GM23248 (cell line): Measurements from ENCODE around the gene GSAP. TPM values are rescaled to one million over a fixed set of nuclear protein-coding genes. Genes with fewer than 3 reads are reported as not detected.

Source experiments
- DNase-seq: peaks from one replicate; pipeline ENCODE4 v3.0.0-alpha.2; 2015
- H2AFZ ChIP-seq: fragments of 200-600 bp; sonication (generic); 2 replicates; pipeline ENCODE4 v1.6.1; 2016; ENCODE audit warnings: antibody characterized with exemption
- H3F3A ChIP-seq: fragments of 200-600 bp; sonication (generic); 2 replicates; pipeline ENCODE4 v1.6.1; 2016; ENCODE audit warnings: mild to moderate bottlenecking, antibody characterized with exemption, mixed run types; ENCODE audit not compliant: insufficient read depth
- H3K27ac ChIP-seq: fragments of 200-600 bp; sonication (generic); 2 replicates; pipeline ENCODE4 v1.5.1; 2016; ENCODE audit warnings: mild to moderate bottlenecking
- H3K27me3 ChIP-seq: fragments of 200-600 bp; sonication (generic); replicated peaks from 2 replicates; pipeline ENCODE4 v1.6.1; 2016; ENCODE audit warnings: mild to moderate bottlenecking; ENCODE audit not compliant: insufficient read depth
- H3K36me3 ChIP-seq: fragments of 200-600 bp; sonication (generic); 2 replicates; pipeline ENCODE4 v1.6.1; 2016; ENCODE audit warnings: low read depth, mild to moderate bottlenecking
- H3K4me1 ChIP-seq: fragments of 200-600 bp; sonication (generic); 2 replicates; pipeline ENCODE4 v1.6.1; 2016; ENCODE audit warnings: mild to moderate bottlenecking; ENCODE audit not compliant: insufficient read depth
- H3K4me2 ChIP-seq: fragments of 200-600 bp; sonication (generic); one replicate; pipeline ENCODE4 v1.6.1; 2016; ENCODE audit warnings: mild to moderate bottlenecking; ENCODE audit not compliant: unreplicated experiment
- H3K4me3 ChIP-seq: fragments of 200-600 bp; sonication (generic); 2 replicates; pipeline ENCODE4 v1.5.1; 2016; ENCODE audit warnings: mild to moderate bottlenecking
- H3K79me2 ChIP-seq: fragments of 200-600 bp; sonication (generic); 2 replicates; pipeline ENCODE4 v1.6.1; 2016; ENCODE audit warnings: mild to moderate bottlenecking; ENCODE audit not compliant: insufficient read depth
- H3K9ac ChIP-seq: fragments of 200-600 bp; sonication (generic); 2 replicates; pipeline ENCODE4 v1.6.1; 2016; ENCODE audit warnings: mild to moderate bottlenecking
- H3K9me2 ChIP-seq: fragments of 200-600 bp; sonication (generic); 2 replicates; pipeline ENCODE4 v1.6.1; 2016; ENCODE audit warnings: mixed run types, mild to moderate bottlenecking, moderate library complexity; ENCODE audit not compliant: insufficient read depth
- H3K9me3 ChIP-seq: fragments of 200-600 bp; sonication (generic); one replicate; pipeline ENCODE4 v1.6.1; 2017; ENCODE audit warnings: low read depth
- H4K20me1 ChIP-seq: fragments of 200-600 bp; sonication (generic); 2 replicates; pipeline ENCODE4 v1.6.0; 2016; ENCODE audit not compliant: insufficient read depth
- EZH2 ChIP-seq: fragments of 200-600 bp; sonication (generic); IDR thresholded peaks from 2 replicates; pipeline ENCODE4 v1.6.1; 2018; ENCODE audit warnings: antibody characterized with exemption, mild to moderate bottlenecking; ENCODE audit not compliant: insufficient read depth, poor library complexity, severe bottlenecking
- EZH2phosphoT487 ChIP-seq: fragments of 200-600 bp; sonication (generic); IDR thresholded peaks from 2 replicates; pipeline ENCODE4 v1.6.1; 2018; ENCODE audit warnings: antibody characterized with exemption, moderate library complexity, mild to moderate bottlenecking, low read depth; ENCODE audit not compliant: insufficient read depth
- WGBS, 2 experiments: methylation state at CpG; one replicate each; pipeline ENCODE4 v1.1.6; 2015 to 2017; ENCODE audit warnings: low lambda C conversion rate in 2 of 2, low coverage in 1 of 2; ENCODE audit errors: missing lambda C conversion rate in 2 of 2; 5-methylcytosine and 5-hydroxymethylcytosine counted together
- in situ Hi-C: fragments of 300-500 bp; cut with MboI; formaldehyde crosslinking; loops from 2 replicates; pipeline ENCODE4 v1.15.0; 2020
- polyA plus RNA-seq: library from polyadenylated mRNA; unstranded; fragments of >200 nt; fragmentation: Nextera tagmentation; extraction: Ambion mirVana; gene quantifications from 2 replicates; pipeline ENCODE4 v1.2.1, GENCODE V29; 2016
- total RNA-seq: library from RNA; depleted of rRNA; stranded (reverse); fragments of >200 nt; shearing (Covaris generic); gene quantifications from 2 replicates; pipeline ENCODE4 v1.2.3, GENCODE V29; 2014

The GSAP gene
- total and polyA plus RNA-seq, 2 experiments from 2014 or later = 4.2 to 4.3 TPM

GRCh38 chr7:77442636-77443035, 26.5 kb upstream of the GSAP start:
- H3K4me2 ChIP-seq = peak overlapping the region; percentile 11
- WGBS, 2 experiments = 6 to 8% methylated on average over 2 of the region's 2 CpGs

GRCh38 chr7:77441046-77441445, 24.9 kb upstream of the GSAP start:
- Histone ChIP-seq H3K9ac (no peak overlapping the region), H3K27ac (no peak overlapping the region), H3K4me1 (peaks cover 38% of the 10 kb centered on the region), H3K9me3 (no peaks in the 10 kb centered on the region), H3K79me2 (no peaks in the 10 kb centered on the region), H3K27me3 (no peaks in the 10 kb centered on the region), H3F3A (peaks cover 22% of the 10 kb centered on the region), H3K9me2 (no peaks in the 10 kb centered on the region; the same call in 1 of the 2 replicates), H4K20me1 (no peaks in the 10 kb centered on the region), H3K4me3 (no peak overlapping the region), H2AFZ (no peak overlapping the region), H3K36me3 (no peaks in the 10 kb centered on the region), H3K4me2 (no peak overlapping the region)
- peak; percentile 73 for DNase-seq
- 94 to 98% methylated on average over 2 of the region's 2 CpGs for WGBS, 2 experiments
- TF ChIP-seq EZH2phosphoT487 = no peak
- TF ChIP-seq EZH2 = no peak
- in situ Hi-C loops = no loop called here

More at GRCh38 chr7:77442636-77443035, 26.5 kb upstream of the GSAP start:
- Histone ChIP-seq H3F3A (peaks cover 22% of the 10 kb centered on the region), H3K9me2 (no peaks in the 10 kb centered on the region; the same call in 1 of the 2 replicates), H3K4me3 (no peak overlapping the region), H3K27ac (peak overlapping the region; percentile 44), H4K20me1 (no peaks in the 10 kb centered on the region), H3K27me3 (no peaks in the 10 kb centered on the region), H3K4me1 (peaks cover 38% of the 10 kb centered on the region), H3K79me2 (no peaks in the 10 kb centered on the region), H2AFZ (no peak overlapping the region), H3K36me3 (no peaks in the 10 kb centered on the region), H3K9me3 (no peaks in the 10 kb centered on the region), H3K9ac (no peak overlapping the region)
- TF ChIP-seq EZH2 (no peak), EZH2phosphoT487 (no peak)
- in situ Hi-C loops = no loop called here
- peak; percentile 77 for DNase-seq

- no peaks in the 10 kb centered on the region for H3K36me3 ChIP-seq
- TF ChIP-seq EZH2phosphoT487 (no peak), EZH2 (no peak)
- no peaks in the 10 kb centered on the region for H3K9me3 ChIP-seq
- H3K79me2 ChIP-seq = no peaks in the 10 kb centered on the region
- peaks cover 38% of the 10 kb centered on the region for H3K4me1 ChIP-seq
- H3K9me2 ChIP-seq = no peaks in the 10 kb centered on the region; the same call in 1 of the 2 replicates
- peak overlapping the region; percentile 60 for H2AFZ ChIP-seq
- peak; percentile 61 for DNase-seq
- H3K4me3 ChIP-seq = no peak overlapping the region
- H3K27me3 ChIP-seq = no peaks in the 10 kb centered on the region
- peaks cover 27% of the 10 kb centered on the region for H3F3A ChIP-seq
- H3K27ac ChIP-seq = no peak overlapping the region
- H3K9ac ChIP-seq = no peak overlapping the region
- in situ Hi-C loops = no loop called here
- H3K4me2 ChIP-seq = peak overlapping the region; percentile 22
- no peaks in the 10 kb centered on the region for H4K20me1 ChIP-seq
- 33 to 37% methylated on average over 5 of the region's 5 CpGs for WGBS, 2 experiments
Measured at GRCh38 chr7:77439572-77439971, 23.4 kb upstream of the GSAP start.

GRCh38 chr7:77438131-77438530, 22.0 kb upstream of the GSAP start:
- no peak overlapping the region for H3K4me3 ChIP-seq
- H3K36me3 ChIP-seq = no peaks in the 10 kb centered on the region
- DNase-seq = no peak
- H3F3A ChIP-seq = peaks cover 28% of the 10 kb centered on the region
- no peaks in the 10 kb centered on the region for H4K20me1 ChIP-seq
- H3K27ac ChIP-seq = no peak overlapping the region
- no peak overlapping the region for H3K9ac ChIP-seq
- peaks cover 26% of the 10 kb centered on the region for H3K4me1 ChIP-seq
- no peak overlapping the region for H2AFZ ChIP-seq
- in situ Hi-C loops = no loop called here
- no peaks in the 10 kb centered on the region for H3K27me3 ChIP-seq
- no peaks in the 10 kb centered on the region for H3K79me2 ChIP-seq
- H3K9me2 ChIP-seq = no peaks in the 10 kb centered on the region; the same call in 1 of the 2 replicates
- WGBS, 2 experiments = 97 to 100% methylated on average over 1 of the region's 1 CpG
- no peak for TF ChIP-seq EZH2
- TF ChIP-seq EZH2phosphoT487 = no peak
- H3K9me3 ChIP-seq = no peaks in the 10 kb centered on the region
- no peak overlapping the region for H3K4me2 ChIP-seq

GRCh38 chr7:77434570-77435275, 18.6 kb upstream of the GSAP start:
- Histone ChIP-seq H3K9me2 (no peaks in the 10 kb centered on the region), H3K9me3 (no peaks in the 10 kb centered on the region), H3K27ac (no peak overlapping the region), H3K36me3 (no peaks in the 10 kb centered on the region), H4K20me1 (no peaks in the 10 kb centered on the region), H2AFZ (peak overlapping the region; percentile 5), H3K4me1 (peaks cover 7% of the 10 kb centered on the region), H3K27me3 (no peaks in the 10 kb centered on the region), H3F3A (peaks cover 8% of the 10 kb centered on the region; the same call in 1 of the 2 replicates), H3K79me2 (no peaks in the 10 kb centered on the region), H3K4me3 (no peak overlapping the region), H3K9ac (no peak overlapping the region), H3K4me2 (no peak overlapping the region)
- in situ Hi-C loops = no loop called here
- DNase-seq = no peak
- TF ChIP-seq EZH2phosphoT487 (no peak), EZH2 (no peak)
- WGBS, 2 experiments = 97 to 100% methylated on average over 3 of the region's 3 CpGs
